GM10248 (cell line): ENCODE results near the gene KDM1B.

Source experiments
- CTCF ChIA-PET: fragments of 300-600 bp; sonication (Branson Sonifier 250); formaldehyde crosslinking; extraction: SDS; loops from one replicate; lab custom pipeline; 2021; ENCODE audit warnings: antibody characterized with exemption; lab: Yijun Ruan, JAX
- POLR2A ChIA-PET: fragments of 350-650 bp; sonication (Branson Sonifier 250); formaldehyde crosslinking; extraction: SDS; loops from one replicate; lab custom pipeline; 2020; ENCODE audit warnings: antibody characterized with exemption; lab: Yijun Ruan, JAX
- DNase-seq: peaks from one replicate; pipeline ENCODE4 v3.0.0; 2012; ENCODE audit errors: extremely low spot score
- CTCF ChIP-seq: IDR thresholded peaks from 2 replicates; pipeline ENCODE4 v1.5.1; 2012; ENCODE audit warnings: mild to moderate bottlenecking, low read depth; ENCODE audit errors: extremely low read depth, missing control alignments, control extremely low read depth

Gene KDM1B

GRCh38 chr6:18234564-18234963 lies 79.3 kb downstream of the KDM1B start:
- no peak for TF ChIP-seq CTCF
- POLR2A ChIA-PET, result no interaction called here

GRCh38 chr6:18235524-18235923 lies 80.3 kb downstream of the KDM1B start:
- no peak for DNase-seq
- no peak for TF ChIP-seq CTCF
- POLR2A ChIA-PET, result no interaction called here
- CTCF ChIA-PET, result interaction anchor here (1.0 to 2.2 kb wide), 4 partner anchors 10 to 18 kb away, joined by 3 to 7 read pairs (median 6); no protein-coding TSS in a partner anchor

More at GRCh38 chr6:18234564-18234963, 79.3 kb downstream of the KDM1B start:
- CTCF ChIA-PET, result interaction anchor here (2.2 kb wide), 1 partner anchor 13 kb away, joined by 7 read pairs; no protein-coding TSS in a partner anchor
- no peak for DNase-seq

DNA sequence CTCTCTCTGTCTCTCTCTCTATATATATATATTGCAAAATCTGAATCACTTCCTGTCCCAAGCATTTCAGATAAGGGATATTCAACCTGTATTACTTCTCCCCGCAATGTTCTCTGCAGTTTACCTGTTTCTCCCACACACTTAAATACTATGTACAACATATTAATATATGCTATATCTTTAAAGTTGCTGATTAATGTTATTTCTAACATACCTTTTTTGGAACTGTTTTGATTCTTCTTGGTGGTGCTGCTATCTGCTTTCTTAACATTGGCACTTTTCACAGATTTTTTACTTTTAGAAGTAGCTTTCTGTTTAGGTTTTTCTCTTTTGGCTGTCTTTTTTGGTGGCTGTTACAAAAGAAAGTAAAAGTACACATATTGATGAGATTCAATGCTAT lies 81.9 kb downstream of the KDM1B start:
- no peak for DNase-seq
- ChIA-PET POLR2A (no interaction called here), CTCF (interaction anchor here (2.0 kb wide), 1 partner anchor 17 kb away, joined by 7 read pairs; no protein-coding TSS in a partner anchor)
- TF ChIP-seq CTCF, result no peak

- no peak for DNase-seq
- ChIA-PET CTCF (interaction anchor here (2.6 kb wide), 1 partner anchor 14 kb away, joined by 9 read pairs; no protein-coding TSS in a partner anchor), POLR2A (no interaction called here)
- TF ChIP-seq CTCF, result no peak
Observed at GRCh38 chr6:18240230-18240629, 85.0 kb downstream of the KDM1B start.

DNA sequence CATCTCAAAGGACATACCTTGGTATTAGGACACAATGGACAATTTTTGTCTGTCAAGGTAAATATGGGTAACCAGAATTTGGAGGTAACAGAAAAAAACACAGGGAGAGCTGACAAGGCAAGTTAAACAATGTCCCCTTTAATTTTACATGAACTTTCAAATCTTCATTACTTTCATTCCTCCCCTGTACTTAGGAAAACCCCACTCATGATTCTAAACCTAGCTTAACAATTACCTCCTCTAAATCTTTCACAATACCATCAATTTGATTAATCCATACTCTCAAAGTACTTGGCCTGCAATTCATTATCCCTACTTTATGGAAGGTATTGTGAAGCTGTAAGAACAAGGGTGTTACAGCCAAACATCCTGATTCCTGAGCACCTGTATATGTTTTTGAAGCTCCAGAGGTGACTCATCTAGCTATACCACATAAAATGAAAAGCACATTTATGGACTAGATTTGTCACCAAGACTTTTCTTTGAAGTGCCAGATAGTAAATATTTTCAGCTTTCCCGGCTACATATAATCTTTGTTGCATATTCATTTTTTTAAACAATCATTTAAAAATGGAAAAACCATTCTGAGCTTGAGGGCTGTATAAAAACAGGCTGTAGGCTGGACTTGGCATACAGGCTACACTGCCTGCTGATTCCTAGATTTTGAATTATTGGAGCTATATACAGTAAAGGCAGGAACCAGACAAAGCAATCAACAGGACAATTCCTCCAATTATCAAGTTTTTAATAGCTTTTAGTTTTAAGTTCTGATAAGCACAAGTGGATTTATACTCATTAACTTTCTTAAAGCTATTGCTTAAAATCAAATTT lies 86.2 kb downstream of the KDM1B start:
- CTCF ChIA-PET, result interaction anchor here (0.7 to 2.6 kb wide), 9 partner anchors 10 to 119 kb away, joined by 3 to 9 read pairs (median 4); partner anchors contain the start of gene NHLRC1
- no peak for TF ChIP-seq CTCF
- POLR2A ChIA-PET, result no interaction called here
- DNase-seq, result no peak

DNA sequence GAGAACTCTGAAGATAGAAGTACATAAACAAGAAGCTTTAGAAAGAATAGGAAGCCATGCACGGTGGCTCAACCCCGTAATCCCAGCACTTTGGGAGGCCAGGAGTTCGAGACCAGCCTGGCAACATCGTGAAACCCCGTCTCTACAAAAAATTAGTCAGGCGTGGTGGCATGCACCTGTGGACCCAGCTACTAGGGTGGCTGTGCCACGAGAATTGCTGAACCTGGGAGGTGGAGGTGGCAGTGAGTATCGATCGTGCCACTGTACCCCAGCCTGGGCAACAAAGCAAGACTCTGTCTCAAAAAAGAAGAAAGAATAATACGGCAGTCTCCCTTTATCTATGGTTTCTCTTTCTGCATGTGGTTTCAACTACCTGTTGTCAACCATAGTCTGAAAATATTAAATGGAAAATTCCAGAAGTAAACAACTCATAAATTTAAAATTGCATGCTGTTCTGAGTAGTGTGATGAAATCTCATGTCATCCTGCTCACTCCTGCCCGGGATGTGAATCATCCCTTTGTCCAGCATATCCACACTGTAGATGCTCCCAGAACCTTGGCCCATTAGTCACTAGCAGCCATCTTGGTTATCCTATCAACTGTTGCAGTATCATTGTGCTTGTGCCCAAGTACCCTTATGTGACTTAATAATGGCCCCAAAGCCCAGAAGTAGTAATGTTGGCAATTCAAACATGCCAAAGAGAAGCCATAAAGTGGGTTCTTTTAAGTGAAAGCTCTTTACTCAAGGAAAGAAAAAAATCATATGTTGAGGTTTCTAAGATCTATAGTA lies 87.0 kb downstream of the KDM1B start:
- POLR2A ChIA-PET, result no interaction called here
- no peak for DNase-seq
- CTCF ChIA-PET, result interaction anchor here (0.7 to 2.6 kb wide), 9 partner anchors 10 to 120 kb away, joined by 3 to 9 read pairs (median 4); partner anchors contain the start of gene NHLRC1
- TF ChIP-seq CTCF, result no peak
